ENCODE results near the gene AKAP13.

AKAP13 gene

DNA sequence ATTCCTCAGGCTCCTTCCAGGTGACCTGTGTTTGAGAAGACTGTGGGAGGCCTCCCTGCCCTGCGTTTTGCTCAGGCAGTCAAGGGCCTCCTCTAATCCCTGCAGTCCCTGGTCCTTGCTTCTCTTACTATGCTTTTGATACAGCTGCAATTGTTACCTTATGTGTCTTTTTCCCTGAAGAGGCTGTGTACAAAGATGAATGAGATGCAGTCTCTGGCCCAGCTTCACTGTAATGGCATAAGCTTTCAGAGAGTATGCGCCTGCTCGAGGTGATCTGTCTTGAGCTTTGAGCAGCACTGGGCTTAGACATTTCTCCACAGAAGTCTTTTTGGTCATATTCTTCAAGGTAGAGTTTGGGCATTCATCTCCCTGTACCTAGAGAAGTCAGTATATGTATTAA lies 129.6 kb downstream of the AKAP13 start:
- TF ChIP-seq, protein P1, sequence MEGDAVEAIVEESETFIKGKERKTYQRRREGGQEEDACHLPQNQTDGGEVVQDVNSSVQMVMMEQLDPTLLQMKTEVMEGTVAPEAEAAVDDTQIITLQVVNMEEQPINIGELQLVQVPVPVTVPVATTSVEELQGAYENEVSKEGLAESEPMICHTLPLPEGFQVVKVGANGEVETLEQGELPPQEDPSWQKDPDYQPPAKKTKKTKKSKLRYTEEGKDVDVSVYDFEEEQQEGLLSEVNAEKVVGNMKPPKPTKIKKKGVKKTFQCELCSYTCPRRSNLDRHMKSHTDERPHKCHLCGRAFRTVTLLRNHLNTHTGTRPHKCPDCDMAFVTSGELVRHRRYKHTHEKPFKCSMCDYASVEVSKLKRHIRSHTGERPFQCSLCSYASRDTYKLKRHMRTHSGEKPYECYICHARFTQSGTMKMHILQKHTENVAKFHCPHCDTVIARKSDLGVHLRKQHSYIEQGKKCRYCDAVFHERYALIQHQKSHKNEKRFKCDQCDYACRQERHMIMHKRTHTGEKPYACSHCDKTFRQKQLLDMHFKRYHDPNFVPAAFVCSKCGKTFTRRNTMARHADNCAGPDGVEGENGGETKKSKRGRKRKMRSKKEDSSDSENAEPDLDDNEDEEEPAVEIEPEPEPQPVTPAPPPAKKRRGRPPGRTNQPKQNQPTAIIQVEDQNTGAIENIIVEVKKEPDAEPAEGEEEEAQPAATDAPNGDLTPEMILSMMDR (conservative IDR thresholded peaks at IDR 0.05; ENCODE audit: low read length): no peak
- H3K4me3 ChIP-seq (ENCODE audit: low read length): no peak overlapping the region
- no peak for DNase-seq (ENCODE audit: low read depth)

GRCh38 chr15:85514413-85514812 lies 134.0 kb downstream of the AKAP13 start:
- no peak for DNase-seq (ENCODE audit: low read depth)
- TF ChIP-seq, protein P1 (conservative IDR thresholded peaks at IDR 0.05; ENCODE audit: low read length): no peak
- H3K4me3 ChIP-seq (ENCODE audit: low read length): no peak overlapping the region

DNA sequence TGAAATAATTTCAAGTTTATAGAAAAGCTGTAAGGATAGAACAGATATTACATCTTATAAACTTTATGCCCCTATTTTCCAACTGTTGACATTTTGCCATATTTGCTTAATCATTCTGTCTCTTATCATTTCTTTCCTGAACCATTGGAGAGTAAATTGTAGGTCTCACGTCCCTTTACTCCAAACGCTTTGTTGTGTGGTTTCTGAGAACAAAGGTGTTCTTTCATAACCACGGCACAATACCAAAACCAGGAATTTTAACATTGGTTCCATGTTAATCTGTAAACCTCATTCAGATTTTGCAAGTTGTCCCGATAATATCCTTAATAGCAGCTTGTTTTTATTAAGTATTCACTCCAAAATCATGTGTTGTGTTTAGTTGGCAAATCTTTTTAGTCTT lies 134.8 kb downstream of the AKAP13 start:
- H3K4me3 ChIP-seq (ENCODE audit: low read length): no peak overlapping the region
- DNase-seq (ENCODE audit: low read depth): no peak
- TF ChIP-seq, protein P1 (conservative IDR thresholded peaks at IDR 0.05; ENCODE audit: low read length): no peak

- no peak for DNase-seq (ENCODE audit: low read depth)
- TF ChIP-seq, protein P1 (conservative IDR thresholded peaks at IDR 0.05; ENCODE audit: low read length): no peak
These were observed 136.7 kb downstream of the AKAP13 start for GRCh38 chr15:85517086-85517485.

DNA sequence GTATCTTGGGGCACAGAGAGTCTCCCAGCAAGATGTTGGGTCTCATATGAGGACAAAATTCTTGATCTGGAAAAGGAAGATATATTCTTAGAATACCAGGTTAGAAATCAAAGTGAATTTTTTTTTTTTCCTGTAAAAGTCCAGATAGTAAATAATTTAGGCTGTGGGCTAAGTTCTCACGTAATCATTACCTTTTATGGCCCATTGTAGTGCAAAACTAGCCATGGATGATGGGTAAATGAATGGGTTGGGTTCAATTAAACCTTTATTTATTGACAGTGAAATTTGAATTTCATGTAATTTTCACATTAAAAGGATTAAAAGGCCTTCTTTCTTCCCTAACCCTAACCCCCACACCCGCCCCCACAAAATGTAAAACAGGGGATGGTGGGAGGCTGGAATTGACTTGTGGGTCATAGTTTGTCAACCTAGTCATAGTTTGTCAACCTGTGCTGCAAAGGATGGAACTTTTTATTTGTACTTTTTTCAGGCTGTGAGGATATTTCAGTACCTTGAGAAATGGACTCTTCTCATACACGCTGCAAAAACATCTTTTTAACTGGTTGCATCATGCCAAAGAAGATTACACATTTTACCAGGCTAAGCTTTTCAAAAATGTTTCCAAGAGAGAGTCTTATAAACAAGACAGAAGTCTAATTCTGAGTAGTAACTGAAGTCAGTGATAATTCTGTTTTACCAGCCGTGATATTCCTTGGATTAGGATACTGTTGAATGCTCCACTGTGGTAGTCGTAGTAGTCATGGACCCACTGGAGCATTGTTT lies 138.8 kb downstream of the AKAP13 start:
- peak; percentile 42 for DNase-seq (ENCODE audit: low read depth)
- no peak overlapping the region for H3K4me3 ChIP-seq (ENCODE audit: low read length)
- TF ChIP-seq, protein P1 (conservative IDR thresholded peaks at IDR 0.05; ENCODE audit: low read length): no peak

More at GRCh38 chr15:85517086-85517485, 136.7 kb downstream of the AKAP13 start:
- H3K4me3 ChIP-seq (ENCODE audit: low read length): no peak overlapping the region

DNA sequence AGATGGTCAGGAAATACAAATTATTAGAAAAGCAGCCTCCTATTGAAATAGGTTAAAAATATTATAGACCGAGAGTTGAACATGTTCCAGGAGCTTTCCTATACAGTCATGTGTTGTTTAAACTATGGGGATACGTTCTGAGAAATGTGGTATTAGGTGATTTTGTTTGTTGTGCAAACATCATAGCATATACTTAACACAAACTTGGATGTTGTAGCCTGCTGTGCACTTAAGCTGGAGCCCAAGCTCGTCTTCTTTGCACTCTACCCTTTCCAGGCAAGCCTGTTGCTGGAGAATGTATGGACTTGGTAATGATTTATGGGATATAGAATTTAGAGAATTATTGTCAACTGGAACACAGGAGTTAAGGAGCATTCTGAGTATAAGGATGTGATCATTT lies 140.2 kb downstream of the AKAP13 start:
- TF ChIP-seq, protein P1 (conservative IDR thresholded peaks at IDR 0.05; ENCODE audit: low read length): no peak
- no peak overlapping the region for H3K4me3 ChIP-seq (ENCODE audit: low read length)
- DNase-seq (ENCODE audit: low read depth): no peak

DNA sequence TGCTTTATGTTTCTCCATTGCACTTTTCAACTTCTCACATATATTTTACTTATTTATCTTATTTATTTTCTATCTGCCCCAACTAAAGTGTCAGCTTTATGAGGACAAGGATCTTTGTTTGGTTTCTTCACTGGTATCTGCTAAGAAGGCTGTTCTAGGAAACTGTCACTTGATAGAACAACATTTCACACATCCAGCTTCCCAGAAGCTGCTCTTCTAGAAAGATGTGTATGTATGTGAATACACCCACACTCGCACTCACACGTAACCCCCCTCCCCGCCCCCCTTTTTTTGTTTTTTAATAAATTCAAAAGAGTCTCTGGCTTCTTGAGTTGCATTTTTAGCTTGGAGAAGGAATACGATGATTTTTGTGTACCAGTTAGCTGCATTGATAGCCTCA lies 143.1 kb downstream of the AKAP13 start:
- no peak for DNase-seq (ENCODE audit: low read depth)

More for the DNA sequence above, 143.1 kb downstream of the AKAP13 start:
- TF ChIP-seq, protein P1 (conservative IDR thresholded peaks at IDR 0.05; ENCODE audit: low read length): no peak
- no peak overlapping the region for H3K4me3 ChIP-seq (ENCODE audit: low read length)

Measured in AG10803 (cell line).